HG02885 (cell line): ENCODE measurements around the gene G6PD.
"Not testable (repeated sequence)": the region's sequence is repeated elsewhere in the genome, so short reads cannot be mapped to it uniquely, and the experiment has no call there.

Source experiments
- ATAC-seq: cut with Tn5 transposase; IDR thresholded peaks from one replicate; pipeline ENCODE4 v1.9.1; 2021; ENCODE audit warnings: mild to moderate bottlenecking; ENCODE audit not compliant: unreplicated experiment, poor library complexity

G6PD gene

GRCh38 chrX:154515966-154516655 is 30.5 kb downstream of the G6PD start, which contains the start of gene FAM3A:
Gene FAM3A (minus strand): TSS chrX:154516232. CDS start chrX:154515772, 460 bp downstream.
- ATAC-seq = peak; percentile 93

GRCh38 chrX:154515090-154515965 is 31.3 kb downstream of the G6PD start:
- no peak for ATAC-seq

- no peak for ATAC-seq
Observed at GRCh38 chrX:154513716-154514115, 32.9 kb downstream of the G6PD start.

GRCh38 chrX:154512879-154513553 is 33.6 kb downstream of the G6PD start:
- ATAC-seq = no peak

- ATAC-seq = no peak
Observed at GRCh38 chrX:154511761-154512160, 34.9 kb downstream of the G6PD start.

- no peak for ATAC-seq
Observed at GRCh38 chrX:154509455-154509854, 37.2 kb downstream of the G6PD start.

- ATAC-seq = no peak
Observed at GRCh38 chrX:154508384-154508745, 38.3 kb downstream of the G6PD start.

GRCh38 chrX:154507673-154508383 is 38.8 kb downstream of the G6PD start:
- ATAC-seq = no peak

- no peak for ATAC-seq
Observed at GRCh38 chrX:154506483-154507332, 39.9 kb downstream of the G6PD start.

GRCh38 chrX:154505734-154506133 is 40.9 kb downstream of the G6PD start:
- no peak for ATAC-seq

- ATAC-seq = no peak
Observed at GRCh38 chrX:154502989-154503388, 43.7 kb downstream of the G6PD start.

- no peak for ATAC-seq
Observed at GRCh38 chrX:154502098-154502497, 44.5 kb downstream of the G6PD start.

- ATAC-seq = not testable (repeated sequence)
Observed at GRCh38 chrX:154501423-154501822, 45.2 kb downstream of the G6PD start.

GRCh38 chrX:154496591-154497137 is 50.0 kb downstream of the G6PD start:
- not testable (repeated sequence) for ATAC-seq

GRCh38 chrX:154495472-154495922 is 51.1 kb downstream of the G6PD start:
- no peak for ATAC-seq

GRCh38 chrX:154494715-154495114 is 51.9 kb downstream of the G6PD start:
- no peak for ATAC-seq

GRCh38 chrX:154490414-154491083 is 56.1 kb downstream of the G6PD start, which contains the start of gene SLC10A3:
Gene SLC10A3 (minus strand): TSS chrX:154490629. CDS start chrX:154488940, 1,689 bp downstream.
- ATAC-seq = peak; percentile 77

- peak; percentile 28 for ATAC-seq
Observed at GRCh38 chrX:154490021-154490413, 56.6 kb downstream of the G6PD start.
